GM12878 (cell line): Measurements from ENCODE around the gene ICAM2. TPM values are rescaled to one million over a fixed set of nuclear protein-coding genes. Genes with fewer than 3 reads are reported as not detected.

ENCODE experiments used
- ATAC-seq: fragments of 200-7000 bp; cut with Tn5 transposase; 3 replicates; pipeline ENCODE4 v1.9.1; 2020; ENCODE audit warnings: mild to moderate bottlenecking, moderate library complexity
- BruUV-seq: library from RNA; stranded (reverse); fragments of 400-500 nt; replicated peaks from 2 replicates; lab custom pipeline; 2021; lab: Mats Ljungman, UMichigan
- CTCF ChIA-PET: fragments of 300-600 bp; sonication (Branson Sonifier 250); formaldehyde crosslinking; extraction: SDS; loops from one replicate; lab custom pipeline; 2021; ENCODE audit warnings: inconsistent platforms; lab: Yijun Ruan, JAX
- POLR2A ChIA-PET: fragments of 350-600 bp; formaldehyde crosslinking; extraction: SDS; loops from one replicate; lab custom pipeline; 2021; ENCODE audit warnings: inconsistent platforms; lab: Charles Lee
- RAD21 ChIA-PET: fragments of 300-600 bp; sonication (Branson Sonifier 250); formaldehyde crosslinking; loops from one replicate; lab custom pipeline; 2023; ENCODE audit warnings: antibody characterized with exemption; ENCODE audit not compliant: unreplicated experiment; lab: Charles Lee
- SMC1A ChIA-PET: fragments of 300-600 bp; sonication (Branson Sonifier 250); formaldehyde crosslinking; loops from one replicate; lab custom pipeline; 2023; ENCODE audit not compliant: unreplicated experiment, uncharacterized antibody; lab: Charles Lee
- DNase-seq: peaks from one replicate; pipeline ENCODE4 v3.0.0-alpha.2; 2011; ENCODE audit warnings: low read depth, low spot score
- FAIRE-seq: peaks from 3 replicates; lab custom pipeline; 2011; peaks lifted over from hg19 to GRCh38; lab: Jason Lieb, UNC
- H2AFZ ChIP-seq: 2 replicates; pipeline ENCODE4 v1.6.0; 2011; ENCODE audit warnings: low read depth, low read length, control low read depth; ENCODE audit not compliant: control insufficient read depth
- H3K27ac ChIP-seq: 2 replicates; pipeline ENCODE4 v1.5.1; 2011; ENCODE audit warnings: control low read depth; ENCODE audit not compliant: control insufficient read depth, insufficient read depth
- H3K27me3 ChIP-seq, 2 experiments: replicated peaks in 1 of 2; 2 replicates each; pipeline versions ENCODE4 v1.6.0 to v1.6.1; 2011; ENCODE audit warnings: low read length in 1 of 2; ENCODE audit not compliant: control insufficient read depth in 2 of 2, insufficient read depth in 2 of 2
- H3K36me3 ChIP-seq, 2 experiments: 2 replicates each; pipeline ENCODE4 v1.5.1; 2011; ENCODE audit warnings: low read length in 1 of 2; ENCODE audit not compliant: control insufficient read depth in 2 of 2, insufficient read depth in 2 of 2
- H3K4me1 ChIP-seq: 2 replicates; pipeline ENCODE4 v1.6.1; 2011; ENCODE audit warnings: mild to moderate bottlenecking, low read length, moderate library complexity, mixed read lengths; ENCODE audit not compliant: control insufficient read depth, insufficient read depth
- H3K4me2 ChIP-seq: 2 replicates; pipeline ENCODE4 v1.6.0; 2011; ENCODE audit warnings: control low read depth; ENCODE audit not compliant: control insufficient read depth, insufficient read depth
- H3K4me3 ChIP-seq: fragments of 200-600 bp; sonication (generic); 2 replicates; pipeline ENCODE4 v1.5.1; 2016
- H3K79me2 ChIP-seq: 2 replicates; pipeline ENCODE4 v1.6.0; 2011; ENCODE audit warnings: low read length; ENCODE audit not compliant: control insufficient read depth, insufficient read depth
- H3K9ac ChIP-seq: 2 replicates; pipeline ENCODE4 v1.8.0; 2011; ENCODE audit warnings: low read length, control low read depth, mixed read lengths; ENCODE audit not compliant: control insufficient read depth, insufficient read depth
- H3K9me3 ChIP-seq: replicated peaks from 3 replicates; pipeline ENCODE4 v1.5.1; 2011; ENCODE audit warnings: mild to moderate bottlenecking, low read length; ENCODE audit not compliant: control insufficient read depth, insufficient read depth
- H4K20me1 ChIP-seq: 2 replicates; pipeline ENCODE4 v1.6.0; 2011; ENCODE audit not compliant: control insufficient read depth, insufficient read depth
- ATF7 ChIP-seq: fragments of 450-650 bp; IDR thresholded peaks from 2 replicates; pipeline ENCODE4 v1.6.1; 2016; ENCODE audit warnings: low read depth, mild to moderate bottlenecking
- CEBPZ ChIP-seq: fragments of 150-350 bp; IDR thresholded peaks from 2 replicates; pipeline ENCODE4 v1.6.1; 2016; ENCODE audit warnings: low read depth, low read length
- CHD1 ChIP-seq: IDR thresholded peaks from 2 replicates; pipeline ENCODE4 v1.6.1; 2012; ENCODE audit warnings: low read depth, low read length, improper control_type of control experiment
- DPF2 ChIP-seq: fragments of 450-650 bp; IDR thresholded peaks from 2 replicates; pipeline ENCODE4 v1.6.1; 2017; ENCODE audit warnings: mild to moderate bottlenecking
- E4F1 ChIP-seq: fragments of 450-650 bp; IDR thresholded peaks from 2 replicates; pipeline ENCODE4 v1.6.1; 2018; ENCODE audit warnings: borderline replicate concordance, mild to moderate bottlenecking; ENCODE audit not compliant: partially characterized antibody
- JUNB ChIP-seq: IDR thresholded peaks from 2 replicates; pipeline ENCODE4 v1.6.1; 2016; ENCODE audit warnings: antibody characterized with exemption, mild to moderate bottlenecking
- MTA2 ChIP-seq: fragments of 450-650 bp; IDR thresholded peaks from 2 replicates; pipeline ENCODE4 v1.6.1; 2016; ENCODE audit warnings: low read depth, mild to moderate bottlenecking, moderate library complexity
- YY1 ChIP-seq: IDR thresholded peaks from 2 replicates; pipeline ENCODE4 v1.6.1; 2011; ENCODE audit warnings: low read depth, mild to moderate bottlenecking, low read length
- WGBS: methylation state at CpG from one replicate; pipeline ENCODE4 v1.1.6; 2016; ENCODE audit warnings: low lambda C conversion rate; ENCODE audit not compliant: insufficient replicate concordance, insufficient coverage; ENCODE audit errors: missing lambda C conversion rate; 5-methylcytosine and 5-hydroxymethylcytosine counted together
- in situ Hi-C: fragments of 300-500 bp; cut with MboI; formaldehyde crosslinking; loops from 9 replicates; pipeline ENCODE4 v1.14.3; 2018; ENCODE audit warnings: mixed read lengths
- intact Hi-C: fragments of 100-400 bp; cut with micrococcal nuclease; formaldehyde crosslinking; loops from one replicate; pipeline ENCODE4 v1.14.2; 2022; ENCODE audit not compliant: unreplicated experiment
- polyA plus RNA-seq, 11 experiments: library from polyadenylated mRNA; depleted of rRNA in 4 of 11; unstranded in 6 of 11; stranded (reverse) in 5 of 11; fragments of >200 nt; fragmentation: Nextera tagmentation in 4 of 11; fragmentation: Illumina TruSeq in 1 of 11; extraction: Ambion mirVana in 4 of 11; extraction: Trizol in 1 of 11; gene quantifications; 1 replicate in 1 of 11; 2 replicates in 10 of 11; pipeline versions ENCODE4 v1.2.1 to v1.2.3, GENCODE V29; 2011 to 2016; ENCODE audit warnings: inconsistent platforms in 2 of 11, missing spikeins in 2 of 11, low read depth in 1 of 11
- total RNA-seq, 4 experiments: library from RNA; depleted of rRNA in 3 of 4; stranded (reverse); fragments of >200 nt in 3 of 4; fragmentation: Illumina TruSeq in 1 of 4; extraction: Trizol in 1 of 4; gene quantifications; 2 replicates each; pipeline versions ENCODE4 v1.2.1 to v1.2.3, GENCODE V29; 2013 to 2021
- TF ChIP-seq, protein P1 (sequence below): IDR thresholded peaks from 2 replicates; pipeline ENCODE4 v1.6.1; 2011; ENCODE audit warnings: borderline replicate concordance, low read depth, mild to moderate bottlenecking, moderate library complexity, low read length; ENCODE audit not compliant: insufficient read depth, poor library complexity, severe bottlenecking

The ICAM2 gene
- total and polyA plus RNA-seq, 10 of the 15 experiments (the other 5 are each of a cell fraction or from before 2014, with no cell fraction given), result 23.6 to 108 (median 58.1) TPM

DNA sequence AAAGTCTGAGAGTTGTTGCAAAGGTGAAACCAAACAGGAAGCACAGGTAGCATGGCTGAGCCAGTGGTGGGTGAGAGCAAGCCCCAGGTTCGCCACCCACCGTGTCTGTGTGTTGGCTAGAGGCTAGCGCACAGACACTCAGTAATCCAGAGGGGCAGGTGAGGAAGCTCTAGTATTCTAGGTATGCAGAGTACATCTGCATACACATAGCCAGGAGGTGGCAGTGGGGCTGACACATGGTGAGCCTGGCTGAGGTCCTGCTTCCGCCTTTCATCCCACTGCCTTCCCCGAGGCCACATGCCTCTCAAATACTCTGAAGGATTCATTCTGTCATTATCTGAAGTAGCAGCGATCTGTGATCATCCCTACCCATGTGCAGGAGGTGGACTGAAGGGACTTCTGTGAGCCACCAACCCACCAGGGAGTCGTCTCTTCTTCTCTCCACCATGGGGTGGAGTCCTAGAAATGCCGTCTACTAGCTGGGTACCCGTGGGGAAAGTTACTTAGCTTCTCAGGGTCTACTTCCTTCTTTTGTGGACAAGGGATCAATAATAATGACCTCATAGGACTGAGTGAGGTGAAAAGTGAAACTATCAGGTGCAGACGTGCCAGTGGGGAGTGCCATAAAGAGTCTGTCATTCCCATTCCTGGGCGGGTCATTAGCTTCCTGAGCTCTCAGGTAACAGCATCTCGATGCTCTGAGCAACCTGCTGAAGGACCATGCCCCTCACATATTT lies 36.0 kb upstream of the ICAM2 start (continued):
- TF ChIP-seq, protein P1, sequence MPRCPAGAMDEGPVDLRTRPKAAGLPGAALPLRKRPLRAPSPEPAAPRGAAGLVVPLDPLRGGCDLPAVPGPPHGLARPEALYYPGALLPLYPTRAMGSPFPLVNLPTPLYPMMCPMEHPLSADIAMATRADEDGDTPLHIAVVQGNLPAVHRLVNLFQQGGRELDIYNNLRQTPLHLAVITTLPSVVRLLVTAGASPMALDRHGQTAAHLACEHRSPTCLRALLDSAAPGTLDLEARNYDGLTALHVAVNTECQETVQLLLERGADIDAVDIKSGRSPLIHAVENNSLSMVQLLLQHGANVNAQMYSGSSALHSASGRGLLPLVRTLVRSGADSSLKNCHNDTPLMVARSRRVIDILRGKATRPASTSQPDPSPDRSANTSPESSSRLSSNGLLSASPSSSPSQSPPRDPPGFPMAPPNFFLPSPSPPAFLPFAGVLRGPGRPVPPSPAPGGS, result no peak
- TF ChIP-seq MTA2, result peak; percentile 59; the same call in 1 of the 2 replicates
- TF ChIP-seq YY1, result no peak
- peak; percentile 65; the same call in 1 of the 2 replicates for TF ChIP-seq DPF2
- TF ChIP-seq JUNB, result peak; percentile 62

DNA sequence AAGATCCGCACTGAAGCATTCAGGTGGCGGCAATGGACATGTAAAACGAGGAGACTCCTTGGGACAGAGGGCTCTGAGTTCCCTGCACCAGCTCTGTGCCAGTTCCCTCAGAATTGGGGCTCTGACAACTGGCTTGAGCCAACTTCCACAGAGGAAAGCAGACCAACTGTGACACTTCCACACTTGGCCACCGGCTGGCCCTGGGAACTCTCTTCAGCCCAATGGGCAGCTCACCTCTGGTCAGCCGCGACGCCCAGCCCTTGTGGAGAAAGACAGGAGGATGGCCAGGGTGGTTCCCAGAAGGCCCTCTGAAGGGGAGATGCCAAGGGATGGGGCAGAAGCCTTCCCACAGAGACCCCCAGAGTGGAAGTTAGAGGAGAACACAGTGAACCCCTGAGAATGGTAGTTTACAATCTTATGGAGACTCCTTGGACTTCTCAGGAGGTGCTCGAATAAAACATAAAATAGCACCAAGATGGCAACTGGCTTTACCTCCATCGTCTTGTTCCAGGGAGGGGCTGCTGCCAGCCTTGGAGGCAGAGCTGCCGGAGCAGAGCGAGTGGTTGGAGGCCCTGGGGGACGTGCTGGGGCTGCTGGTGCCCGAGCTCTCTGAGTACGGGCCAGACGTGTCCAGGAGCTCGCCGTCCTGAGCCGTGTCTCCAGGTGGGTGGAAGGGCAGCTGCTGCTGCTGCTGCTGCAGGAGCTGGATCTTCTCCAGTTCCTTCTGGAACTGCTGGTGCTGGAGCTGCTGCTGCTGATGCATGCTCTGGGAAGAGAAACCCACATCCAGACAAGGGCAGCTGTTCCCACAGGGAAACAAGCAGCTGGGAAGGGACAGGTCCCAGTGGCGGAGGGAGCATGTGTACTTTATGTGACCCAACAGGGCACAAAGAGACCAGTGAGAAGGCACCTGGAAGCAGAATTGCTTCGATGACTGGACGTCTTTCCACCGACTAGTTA lies 35.0 kb upstream of the ICAM2 start:
- Histone ChIP-seq H3K79me2 (no peaks in the 10 kb centered on the region), H3K27ac (peak overlapping the region; percentile 35), H3K4me1 (peaks cover 20% of the 10 kb centered on the region), H3K9me3 (no peaks in the 10 kb centered on the region), H3K36me3 (peaks cover 10 to 41% of the 10 kb centered on the region in 2 experiments), H4K20me1 (no peaks in the 10 kb centered on the region), H3K4me3 (no peak overlapping the region), H2AFZ (no peak overlapping the region), H3K27me3 (no peaks in the 10 kb centered on the region), H3K4me2 (no peak overlapping the region), H3K9ac (no peak overlapping the region)
- DNase-seq (no peak), ATAC-seq (no peak), FAIRE-seq (no peak)
- no TSS peak for BruUV-seq
- intact Hi-C loops (no loop called here), in situ Hi-C loops (no loop called here)
- RAD21 ChIA-PET, result interaction anchor here (0.6 to 6.7 kb wide), 5 partner anchors 26 to 216 kb away, joined by 4 to 89 read pairs (median 4); partner anchors contain the start of gene ERN1
- CTCF ChIA-PET, result interaction anchor here (0.6 to 5.2 kb wide), 8 partner anchors 13 to 143 kb away, joined by 3 to 71 read pairs (median 8); partner anchors contain the start of gene ERN1
- SMC1A ChIA-PET, result interaction anchor here (1.3 to 3.7 kb wide), 8 partner anchors 20 to 77 kb away, joined by 3 to 53 read pairs (median 6); no protein-coding TSS in a partner anchor
- 95% methylated on average over 22 of the region's 22 CpGs for WGBS
- POLR2A ChIA-PET, result interaction anchor here (1.3 to 1.7 kb wide), 4 partner anchors 69 to 92 kb away, joined by 3 to 5 read pairs (median 4); no protein-coding TSS in a partner anchor
- no peak for TF ChIP-seq CEBPZ
- no peak for TF ChIP-seq ATF7
- no peak for TF ChIP-seq E4F1
- TF ChIP-seq, protein P1, result no peak
- no peak for TF ChIP-seq CHD1
